Caco-2 (cell line): Measurements from ENCODE around the gene COL24A1. TPM values are rescaled to one million over a fixed set of nuclear protein-coding genes. Genes with fewer than 3 reads are reported as not detected.

ENCODE experiments used
- BruUV-seq: library from RNA; stranded (reverse); fragments of 400-500 nt; replicated peaks from 2 replicates; lab custom pipeline; 2021; lab: Mats Ljungman, UMichigan
- CTCF ChIA-PET: fragments of 300-600 bp; sonication (Branson Sonifier 250); formaldehyde crosslinking; loops from one replicate; lab custom pipeline; 2022; ENCODE audit warnings: antibody characterized with exemption; lab: Charles Lee
- POLR2A ChIA-PET: fragments of 300-600 bp; sonication (Branson Sonifier 250); formaldehyde crosslinking; loops from one replicate; lab custom pipeline; 2022; ENCODE audit warnings: antibody characterized with exemption; lab: Charles Lee
- DNase-seq, 2 experiments: peaks; one replicate each; pipeline versions ENCODE4 v3.0.0 to v3.0.0-alpha.2; 2020 to 2022
- H3K27me3 ChIP-seq: replicated peaks from 2 replicates; pipeline ENCODE4 v1.6.0; 2011; ENCODE audit warnings: low read length; ENCODE audit not compliant: control insufficient read depth, insufficient read depth
- H3K36me3 ChIP-seq: 2 replicates; pipeline ENCODE4 v1.5.1; 2011; ENCODE audit warnings: low read length; ENCODE audit not compliant: control insufficient read depth, insufficient read depth
- H3K4me1 ChIP-seq: fragments of 250-450 bp; sonication (Bioruptor Pico); 2 replicates; pipeline ENCODE4 v1.5.1; 2020; ENCODE audit warnings: mild to moderate bottlenecking
- H3K4me3 ChIP-seq: 2 replicates; pipeline ENCODE4 v1.5.1; 2011; ENCODE audit warnings: low read depth, mild to moderate bottlenecking, control low read depth, low read length
- H3K9me3 ChIP-seq: fragments of 250-450 bp; sonication (Bioruptor Pico); 2 replicates; pipeline ENCODE4 v1.5.1; 2020; ENCODE audit warnings: mild to moderate bottlenecking, moderate library complexity
- H3K27ac Mint-ChIP-seq: one replicate; pipeline ENCODE4 v1.8.0; 2022; ENCODE audit warnings: mixed read lengths; ENCODE audit not compliant: unreplicated experiment
- H3K27me3 Mint-ChIP-seq: one replicate; pipeline ENCODE4 v1.8.0; 2022; ENCODE audit warnings: mixed read lengths; ENCODE audit not compliant: insufficient read depth, unreplicated experiment
- H3K36me3 Mint-ChIP-seq: one replicate; pipeline ENCODE4 v1.8.0; 2022; ENCODE audit warnings: mild to moderate bottlenecking, mixed read lengths; ENCODE audit not compliant: insufficient read depth, unreplicated experiment
- H3K4me1 Mint-ChIP-seq: one replicate; pipeline ENCODE4 v1.8.0; 2022; ENCODE audit warnings: low read depth, mixed read lengths; ENCODE audit not compliant: unreplicated experiment
- H3K4me3 Mint-ChIP-seq: one replicate; pipeline ENCODE4 v1.8.0; 2022; ENCODE audit warnings: mild to moderate bottlenecking, moderate library complexity, mixed read lengths; ENCODE audit not compliant: unreplicated experiment
- H3K9me3 Mint-ChIP-seq: one replicate; pipeline ENCODE4 v1.8.0; 2022; ENCODE audit warnings: mixed read lengths; ENCODE audit not compliant: unreplicated experiment
- intact Hi-C: fragments of 100-400 bp; cut with micrococcal nuclease; formaldehyde crosslinking; loops from one replicate; pipeline ENCODE4 v1.10.0; 2022; ENCODE audit not compliant: unreplicated experiment
- total RNA-seq: library from RNA; stranded (reverse); gene quantifications from 2 replicates; pipeline ENCODE4 v1.2.3, GENCODE V29; 2022
- TF ChIP-seq, protein P1 (sequence below), 2 experiments: fragments of 200-600 bp in 1 of 2; IDR thresholded peaks; 1 replicate in 1 of 2; 2 replicates in 1 of 2; pipeline versions ENCODE4 v1.5.1 to v1.8.0; 2011 to 2022; ENCODE audit warnings: antibody characterized with exemption in 1 of 2, control low read depth in 1 of 2, inconsistent platforms in 1 of 2, low read depth in 1 of 2, low read length in 1 of 2, mild to moderate bottlenecking in 1 of 2, moderate library complexity in 1 of 2; ENCODE audit not compliant: insufficient read depth in 1 of 2, severe bottlenecking in 1 of 2, unreplicated experiment in 1 of 2

Gene COL24A1
- total RNA-seq, 1 experiment from 2014 or later: 0.07 TPM

DNA sequence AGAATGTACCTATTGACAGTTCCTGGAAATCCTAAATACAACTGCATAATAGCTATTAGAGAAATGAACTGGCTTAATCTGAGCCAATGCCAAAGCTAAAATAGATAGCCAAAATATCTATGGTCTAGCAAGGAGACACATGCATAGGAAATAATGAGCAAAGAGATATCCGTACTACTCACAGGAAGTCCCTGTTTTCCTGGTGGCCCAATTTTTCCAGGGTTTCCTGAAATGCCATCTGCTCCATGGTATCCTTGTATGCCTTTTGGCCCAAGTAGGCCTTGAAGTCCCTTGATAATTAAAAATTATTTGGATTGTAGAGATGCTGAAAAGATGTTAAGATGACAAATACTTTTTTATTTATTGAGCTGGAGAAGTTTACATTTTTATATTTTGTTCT lies 340.0 kb downstream of the COL24A1 start:
- Mint-ChIP-seq H3K9me3 (no peaks in the 10 kb centered on the region), H3K36me3 (no peaks in the 10 kb centered on the region), H3K27me3 (no peaks in the 10 kb centered on the region), H3K4me1 (no peaks in the 10 kb centered on the region), H3K27ac (no peak overlapping the region), H3K4me3 (no peak overlapping the region)
- H3K4me1 ChIP-seq: no peaks in the 10 kb centered on the region
- TF ChIP-seq, protein P1, sequence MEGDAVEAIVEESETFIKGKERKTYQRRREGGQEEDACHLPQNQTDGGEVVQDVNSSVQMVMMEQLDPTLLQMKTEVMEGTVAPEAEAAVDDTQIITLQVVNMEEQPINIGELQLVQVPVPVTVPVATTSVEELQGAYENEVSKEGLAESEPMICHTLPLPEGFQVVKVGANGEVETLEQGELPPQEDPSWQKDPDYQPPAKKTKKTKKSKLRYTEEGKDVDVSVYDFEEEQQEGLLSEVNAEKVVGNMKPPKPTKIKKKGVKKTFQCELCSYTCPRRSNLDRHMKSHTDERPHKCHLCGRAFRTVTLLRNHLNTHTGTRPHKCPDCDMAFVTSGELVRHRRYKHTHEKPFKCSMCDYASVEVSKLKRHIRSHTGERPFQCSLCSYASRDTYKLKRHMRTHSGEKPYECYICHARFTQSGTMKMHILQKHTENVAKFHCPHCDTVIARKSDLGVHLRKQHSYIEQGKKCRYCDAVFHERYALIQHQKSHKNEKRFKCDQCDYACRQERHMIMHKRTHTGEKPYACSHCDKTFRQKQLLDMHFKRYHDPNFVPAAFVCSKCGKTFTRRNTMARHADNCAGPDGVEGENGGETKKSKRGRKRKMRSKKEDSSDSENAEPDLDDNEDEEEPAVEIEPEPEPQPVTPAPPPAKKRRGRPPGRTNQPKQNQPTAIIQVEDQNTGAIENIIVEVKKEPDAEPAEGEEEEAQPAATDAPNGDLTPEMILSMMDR (IDR thresholded peaks at IDR 0.05; ENCODE audit: insufficient read depth in 1 of 2, low read depth in 1 of 2, low read length in 1 of 2, severe bottlenecking in 1 of 2, unreplicated experiment in 1 of 2): no peak
- no TSS peak for BruUV-seq
- no peak for DNase-seq
- H3K27me3 ChIP-seq: no peaks in the 10 kb centered on the region
- no peaks in the 10 kb centered on the region for H3K9me3 ChIP-seq
- H3K36me3 ChIP-seq: no peaks in the 10 kb centered on the region
- ChIA-PET POLR2A (no interaction called here), CTCF (no interaction called here)
- intact Hi-C loops: no loop called here
- no peak overlapping the region for H3K4me3 ChIP-seq

DNA sequence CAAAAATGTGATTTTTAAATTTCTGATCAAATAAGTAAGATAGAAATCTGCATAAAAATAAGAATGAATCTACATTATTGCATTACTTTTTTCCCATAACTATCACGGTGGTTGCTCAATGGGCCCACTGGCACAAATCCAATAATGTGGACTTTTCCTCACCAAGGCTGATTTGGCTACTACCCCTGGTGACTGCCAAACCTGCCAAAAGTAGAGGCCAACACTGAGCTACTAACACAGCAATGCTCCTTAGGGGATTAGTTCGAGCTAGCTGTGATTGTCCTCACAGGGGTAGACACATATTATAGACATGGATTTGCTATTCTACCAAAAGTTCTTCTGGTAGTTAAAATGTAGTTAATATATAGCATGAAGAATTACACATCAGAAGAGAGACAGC lies 340.7 kb downstream of the COL24A1 start:
- ChIA-PET CTCF (no interaction called here), POLR2A (no interaction called here)
- H3K4me3 Mint-ChIP-seq: no peak overlapping the region

DNA sequence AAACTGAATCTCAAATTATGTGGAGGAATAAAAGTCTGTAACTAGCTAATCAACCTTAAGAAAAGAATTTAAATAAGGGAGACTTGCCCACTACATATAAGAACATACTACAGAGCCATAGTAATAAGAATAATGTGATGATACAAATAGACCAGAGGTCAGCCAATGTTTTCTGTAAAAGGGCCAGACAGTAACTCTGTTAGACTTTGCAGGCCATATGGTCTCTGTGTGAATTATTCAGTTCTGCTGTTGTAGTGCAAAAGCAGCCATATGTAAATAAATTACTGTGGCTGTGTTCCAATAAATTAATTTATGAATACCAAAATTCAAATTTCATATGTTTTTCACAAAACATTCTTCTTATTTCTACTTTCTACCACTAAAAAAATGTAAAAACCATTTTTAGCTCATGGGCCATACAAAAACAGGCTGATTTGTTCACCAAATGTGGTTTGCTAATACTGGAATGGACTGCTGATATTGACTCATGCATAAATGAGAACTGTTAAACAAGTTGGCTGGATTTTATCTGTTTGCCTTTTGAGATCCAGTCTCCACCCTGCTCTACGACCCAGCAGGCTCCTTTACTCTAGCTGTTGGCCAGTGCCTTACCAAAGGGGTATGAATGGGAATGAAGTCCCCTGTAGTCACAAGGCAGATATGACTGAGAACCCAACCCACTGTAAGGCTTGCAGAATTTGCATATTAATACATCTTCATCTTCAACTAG lies 350.2 kb downstream of the COL24A1 start:
- ChIA-PET CTCF (no interaction called here), POLR2A (no interaction called here)
- peaks cover 7% of the 10 kb centered on the region for H3K27me3 Mint-ChIP-seq

More for the DNA sequence above, 340.7 kb downstream of the COL24A1 start:
- intact Hi-C loops: no loop called here
- Histone ChIP-seq H3K4me3 (no peak overlapping the region), H3K9me3 (no peaks in the 10 kb centered on the region), H3K4me1 (no peaks in the 10 kb centered on the region), H3K36me3 (no peaks in the 10 kb centered on the region), H3K27me3 (no peaks in the 10 kb centered on the region)
- no peak overlapping the region for H3K27ac Mint-ChIP-seq
- H3K36me3 Mint-ChIP-seq: no peaks in the 10 kb centered on the region
- no peaks in the 10 kb centered on the region for H3K27me3 Mint-ChIP-seq
- TF ChIP-seq, protein P1 (IDR thresholded peaks at IDR 0.05; ENCODE audit: insufficient read depth in 1 of 2, low read depth in 1 of 2, low read length in 1 of 2, severe bottlenecking in 1 of 2, unreplicated experiment in 1 of 2): no peak
- no TSS peak for BruUV-seq
- H3K9me3 Mint-ChIP-seq: no peaks in the 10 kb centered on the region
- H3K4me1 Mint-ChIP-seq: no peaks in the 10 kb centered on the region
- no peak for DNase-seq

More for the DNA sequence above, 350.2 kb downstream of the COL24A1 start:
- Mint-ChIP-seq H3K27ac (no peak overlapping the region), H3K4me3 (no peak overlapping the region), H3K36me3 (no peaks in the 10 kb centered on the region), H3K4me1 (no peaks in the 10 kb centered on the region), H3K9me3 (no peaks in the 10 kb centered on the region)
- no peaks in the 10 kb centered on the region for H3K36me3 ChIP-seq
- H3K9me3 ChIP-seq: no peaks in the 10 kb centered on the region
- no peaks in the 10 kb centered on the region for H3K4me1 ChIP-seq
- DNase-seq: no peak
- intact Hi-C loops: no loop called here
- no peak overlapping the region for H3K4me3 ChIP-seq
- no TSS peak for BruUV-seq
- TF ChIP-seq, protein P1 (IDR thresholded peaks at IDR 0.05; ENCODE audit: insufficient read depth in 1 of 2, low read depth in 1 of 2, low read length in 1 of 2, severe bottlenecking in 1 of 2, unreplicated experiment in 1 of 2): no peak
- H3K27me3 ChIP-seq: no peaks in the 10 kb centered on the region
